ENCODE data around the gene ATXN1.
"Not testable (repeated sequence)": the region's sequence is repeated elsewhere in the genome, so short reads cannot be mapped to it uniquely, and the experiment has no call there.

ATXN1 gene

GRCh38 chr6:16654701-16655100, 106.6 kb downstream of the ATXN1 start:
- in situ Hi-C loops (cut with HindIII; ENCODE audit: low sequenced_read_pairs) = no loop called here

GRCh38 chr6:16653226-16653625, 108.0 kb downstream of the ATXN1 start:
- in situ Hi-C loops (cut with HindIII; ENCODE audit: low sequenced_read_pairs) = no loop called here

- in situ Hi-C loops (cut with HindIII; ENCODE audit: low sequenced_read_pairs) = no loop called here
Observed at GRCh38 chr6:16651871-16652270, 109.4 kb downstream of the ATXN1 start.

GRCh38 chr6:16649890-16650289, 111.4 kb downstream of the ATXN1 start:
- in situ Hi-C loops (cut with HindIII; ENCODE audit: low sequenced_read_pairs) = no loop called here

- in situ Hi-C loops (cut with HindIII; ENCODE audit: low sequenced_read_pairs) = no loop called here
Observed at GRCh38 chr6:16649241-16649640, 112.0 kb downstream of the ATXN1 start.

- in situ Hi-C loops (cut with HindIII; ENCODE audit: low sequenced_read_pairs) = no loop called here
Observed at GRCh38 chr6:16648003-16648402, 113.3 kb downstream of the ATXN1 start.

- in situ Hi-C loops (cut with HindIII; ENCODE audit: low sequenced_read_pairs) = no loop called here
Observed at GRCh38 chr6:16647422-16647821, 113.8 kb downstream of the ATXN1 start.

- in situ Hi-C loops (cut with HindIII; ENCODE audit: low sequenced_read_pairs) = no loop called here
Observed at GRCh38 chr6:16644540-16645250, 116.6 kb downstream of the ATXN1 start.

GRCh38 chr6:16639684-16640480, 121.4 kb downstream of the ATXN1 start:
- in situ Hi-C loops (cut with HindIII; ENCODE audit: low sequenced_read_pairs) = no loop called here

- in situ Hi-C loops (cut with HindIII; ENCODE audit: low sequenced_read_pairs) = no loop called here
Observed at GRCh38 chr6:16637635-16638034, 123.6 kb downstream of the ATXN1 start.

- in situ Hi-C loops (cut with HindIII; ENCODE audit: low sequenced_read_pairs) = no loop called here
Observed at GRCh38 chr6:16635810-16636602, 125.3 kb downstream of the ATXN1 start.

GRCh38 chr6:16635291-16635809, 125.9 kb downstream of the ATXN1 start:
- in situ Hi-C loops (cut with HindIII; ENCODE audit: low sequenced_read_pairs) = no loop called here

GRCh38 chr6:16634855-16635254, 126.4 kb downstream of the ATXN1 start:
- in situ Hi-C loops (cut with HindIII; ENCODE audit: low sequenced_read_pairs) = no loop called here

GRCh38 chr6:16633961-16634360, 127.3 kb downstream of the ATXN1 start:
- in situ Hi-C loops (cut with HindIII; ENCODE audit: low sequenced_read_pairs) = no loop called here

GRCh38 chr6:16633465-16633864, 127.8 kb downstream of the ATXN1 start:
- in situ Hi-C loops (cut with HindIII; ENCODE audit: low sequenced_read_pairs) = no loop called here

GRCh38 chr6:16632101-16632500, 129.2 kb downstream of the ATXN1 start:
- in situ Hi-C loops (cut with HindIII; ENCODE audit: low sequenced_read_pairs) = no loop called here

- in situ Hi-C loops (cut with HindIII; ENCODE audit: low sequenced_read_pairs) = no loop called here
Observed at GRCh38 chr6:16630026-16630643, 131.1 kb downstream of the ATXN1 start.

GRCh38 chr6:16628580-16628979, 132.7 kb downstream of the ATXN1 start:
- in situ Hi-C loops (cut with HindIII; ENCODE audit: low sequenced_read_pairs) = not testable (repeated sequence)

GRCh38 chr6:16626650-16627049, 134.6 kb downstream of the ATXN1 start:
- in situ Hi-C loops (cut with HindIII; ENCODE audit: low sequenced_read_pairs) = no loop called here

- in situ Hi-C loops (cut with HindIII; ENCODE audit: low sequenced_read_pairs) = no loop called here
Observed at GRCh38 chr6:16625291-16626265, 135.7 kb downstream of the ATXN1 start.
